ENCODE measurements around the gene ILKAP.
"Not testable (repeated sequence)": the region's sequence is repeated elsewhere in the genome, so short reads cannot be mapped to it uniquely, and the experiment has no call there.

ILKAP gene

DNA sequence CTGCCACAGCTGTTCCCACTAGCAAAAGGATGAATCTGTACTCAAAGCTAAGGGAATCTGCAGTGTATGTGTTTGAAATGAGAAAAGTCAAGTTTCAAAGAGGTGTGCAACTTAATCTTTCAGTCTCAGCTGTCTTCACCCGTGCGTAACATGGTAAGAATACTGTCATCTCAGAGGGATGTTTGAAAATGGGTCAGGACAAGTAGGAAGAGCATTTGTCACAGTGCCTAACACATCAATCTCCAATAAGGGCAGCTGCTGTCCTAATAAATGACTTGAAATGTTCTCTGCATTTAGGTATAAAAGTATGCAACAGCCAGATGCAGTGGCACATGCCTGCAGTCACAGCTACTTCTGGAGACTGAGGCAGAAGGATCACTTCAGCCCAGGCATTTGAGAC is 13.1 kb downstream of the ILKAP start:
- DNase-seq = no peak

DNA sequence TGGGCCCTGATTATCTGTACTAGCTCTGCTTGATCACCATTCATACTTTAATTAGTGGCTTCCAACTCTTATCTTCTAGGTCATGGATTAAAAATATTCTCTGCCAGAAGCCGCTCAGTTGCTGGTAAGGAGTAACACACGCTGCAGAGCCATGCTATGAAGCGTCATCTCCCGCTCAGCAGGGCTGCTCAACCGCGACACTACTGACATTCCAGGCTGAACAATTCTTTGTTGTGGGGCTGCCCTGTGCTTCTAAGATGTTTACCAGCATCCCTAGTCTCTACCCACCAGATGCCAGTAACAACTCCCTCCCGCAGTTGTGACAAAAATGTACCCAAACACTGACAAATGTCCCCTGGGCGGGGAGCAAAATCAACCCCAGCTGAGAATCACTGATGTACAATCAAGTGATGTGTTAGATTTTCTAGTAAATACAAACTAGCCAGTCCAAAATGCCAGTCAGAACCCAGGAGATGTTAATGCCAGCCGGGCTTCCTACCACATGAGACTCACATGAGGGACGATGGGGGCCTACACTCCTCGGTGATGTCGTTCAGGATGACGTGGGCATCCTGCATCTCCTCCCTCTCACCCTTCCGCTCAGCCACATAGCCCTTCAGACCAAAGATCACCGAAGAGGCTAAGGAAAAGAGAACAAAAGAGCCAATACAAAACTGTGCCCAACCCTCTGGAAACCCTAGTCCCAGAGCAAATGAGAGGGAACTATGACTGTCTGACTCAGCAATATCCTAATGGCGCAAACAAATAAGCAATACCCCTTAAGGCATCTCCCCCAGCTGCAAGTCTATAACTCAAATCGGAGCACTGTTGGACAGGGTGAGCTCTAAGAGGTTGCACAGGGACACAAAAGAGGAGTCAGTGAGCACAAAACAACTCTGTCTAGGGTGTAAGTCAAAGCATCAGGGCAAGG is 15.6 kb downstream of the ILKAP start:
- no peak for DNase-seq

DNA sequence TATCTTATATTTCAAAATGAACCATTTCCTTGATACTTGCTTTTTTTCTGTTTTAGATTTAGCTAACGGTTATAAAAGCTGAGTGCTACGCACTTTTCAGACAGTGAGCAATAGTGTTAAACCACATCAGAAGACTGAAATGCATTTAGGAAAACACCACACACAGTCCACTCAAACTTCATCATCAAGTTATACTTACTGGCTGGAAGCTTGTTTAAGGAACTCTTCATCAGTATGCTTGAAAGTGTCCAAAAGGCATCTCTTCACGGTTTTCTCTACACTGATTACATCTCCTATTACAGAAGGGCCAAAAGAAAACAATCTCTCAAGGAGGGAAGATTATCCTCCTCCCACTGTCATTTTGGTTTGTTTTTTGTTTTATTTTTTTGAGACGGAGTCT is 19.7 kb downstream of the ILKAP start:
- no peak for DNase-seq

DNA sequence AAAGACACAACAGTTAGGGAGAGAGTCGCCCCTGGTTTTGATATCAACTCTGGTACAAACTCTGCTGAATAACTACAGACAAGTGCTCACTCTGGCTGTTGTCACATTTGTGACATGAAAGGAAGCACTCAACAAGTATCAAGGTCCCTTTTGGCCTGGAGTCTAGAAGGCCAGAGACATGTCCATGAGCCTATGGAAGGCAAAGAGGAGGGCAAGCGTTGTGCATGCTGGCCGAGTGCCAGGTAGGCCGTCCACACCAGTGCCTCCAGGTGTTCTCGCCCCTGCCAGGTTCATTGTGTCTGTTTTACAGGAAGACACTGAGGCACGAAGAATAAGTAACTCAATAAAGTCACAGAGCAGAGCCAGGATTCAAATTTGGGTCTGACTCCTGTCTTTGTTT is 21.1 kb downstream of the ILKAP start:
- DNase-seq = no peak

DNA sequence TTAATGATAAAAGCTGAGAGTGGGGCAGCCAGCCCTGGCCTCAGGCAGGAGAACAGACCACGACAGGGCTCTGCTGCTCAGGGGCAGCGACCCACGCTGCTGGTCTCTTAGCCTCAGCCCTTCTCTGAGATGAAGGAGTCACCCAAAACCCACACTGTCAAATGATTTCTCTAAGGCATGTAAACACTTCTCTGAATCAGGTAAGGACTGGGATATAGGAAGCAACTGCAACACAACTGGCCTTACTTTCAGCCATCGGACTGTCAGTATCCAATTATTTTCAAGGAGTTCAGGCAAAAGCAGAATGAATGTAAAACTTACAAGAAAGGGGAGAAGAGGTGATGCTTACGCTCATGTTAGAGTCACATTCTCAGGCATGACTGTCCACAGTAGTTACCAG is 22.9 kb downstream of the ILKAP start:
- no peak for DNase-seq

DNA sequence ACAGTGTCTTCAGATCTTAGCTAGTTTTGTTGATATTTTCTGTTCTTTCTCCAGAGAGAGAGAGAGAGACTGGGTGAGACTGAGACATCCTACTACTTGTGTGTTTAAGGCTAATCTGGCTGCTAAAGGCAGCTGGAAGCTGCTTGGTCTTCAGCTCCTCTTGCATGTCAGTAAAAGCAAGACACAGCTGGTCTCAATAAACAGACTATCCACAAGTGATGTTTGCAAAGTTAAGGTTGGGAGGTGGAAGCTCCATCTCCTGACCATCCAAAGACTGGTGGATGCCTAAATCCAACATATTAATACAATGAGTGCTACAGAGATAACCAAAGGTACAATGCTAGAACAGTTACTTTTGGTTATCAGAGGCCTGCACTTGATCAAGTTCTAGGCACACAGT is 26.9 kb downstream of the ILKAP start:
- no peak for DNase-seq

DNA sequence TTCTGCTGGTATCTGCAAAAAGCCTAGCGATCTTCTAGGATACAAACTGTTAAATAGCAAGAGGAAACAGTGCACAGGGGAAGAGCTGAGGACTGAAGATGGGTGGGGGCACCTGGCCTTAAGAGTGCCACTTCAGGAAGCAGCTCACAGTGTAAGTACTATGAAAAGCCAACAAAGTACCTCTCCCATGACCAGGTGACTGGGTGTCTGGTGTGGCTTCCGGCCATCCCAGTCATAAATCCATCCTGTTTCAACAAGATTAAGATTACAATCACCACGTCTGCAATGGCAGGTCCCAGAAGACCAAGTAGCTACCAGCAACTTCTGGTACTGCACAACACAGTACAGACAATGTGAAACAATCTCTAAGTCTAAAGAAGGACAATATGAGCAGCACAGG is 28.8 kb downstream of the ILKAP start:
- peak; percentile 59 to 64 for DNase-seq

DNA sequence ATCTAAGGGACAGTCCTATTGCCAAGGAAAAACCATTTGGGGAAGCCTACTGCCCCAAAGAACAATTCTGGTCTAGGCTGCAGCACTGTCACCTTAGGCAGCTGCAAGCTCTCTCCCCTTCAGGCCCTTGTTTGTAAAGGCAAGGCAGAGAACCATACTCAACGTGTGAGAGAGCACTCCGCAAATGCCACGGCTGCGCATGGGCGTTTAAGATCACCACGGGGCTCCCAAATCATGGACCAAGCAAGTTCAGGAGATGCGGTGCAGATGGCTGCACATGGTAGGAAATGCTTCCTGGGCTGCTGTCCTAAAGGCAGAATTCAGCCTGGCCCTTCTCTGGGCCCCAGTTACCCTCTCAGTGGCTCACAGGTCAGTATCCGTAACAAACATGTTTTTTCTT is 29.2 kb downstream of the ILKAP start:
- no peak for DNase-seq

DNA sequence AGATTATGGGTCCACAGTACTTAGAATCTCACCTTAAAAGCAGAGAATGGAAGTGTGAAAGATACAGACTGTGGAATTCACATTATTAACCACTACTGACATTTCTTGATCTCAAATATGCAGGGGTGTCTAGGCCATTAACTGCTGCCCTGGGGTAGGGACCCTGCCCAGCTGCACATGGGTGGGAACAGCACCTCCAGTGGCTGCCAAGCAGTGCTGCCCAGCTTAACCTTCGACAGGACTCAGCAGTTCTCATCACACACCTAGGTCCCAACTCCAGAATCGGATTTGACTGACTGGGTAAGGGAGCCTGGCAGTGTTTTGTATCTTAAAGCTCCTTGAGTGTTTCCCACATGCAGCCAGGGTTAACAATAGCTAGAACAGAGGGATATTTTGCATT is 29.8 kb downstream of the ILKAP start:
- no peak for DNase-seq

DNA sequence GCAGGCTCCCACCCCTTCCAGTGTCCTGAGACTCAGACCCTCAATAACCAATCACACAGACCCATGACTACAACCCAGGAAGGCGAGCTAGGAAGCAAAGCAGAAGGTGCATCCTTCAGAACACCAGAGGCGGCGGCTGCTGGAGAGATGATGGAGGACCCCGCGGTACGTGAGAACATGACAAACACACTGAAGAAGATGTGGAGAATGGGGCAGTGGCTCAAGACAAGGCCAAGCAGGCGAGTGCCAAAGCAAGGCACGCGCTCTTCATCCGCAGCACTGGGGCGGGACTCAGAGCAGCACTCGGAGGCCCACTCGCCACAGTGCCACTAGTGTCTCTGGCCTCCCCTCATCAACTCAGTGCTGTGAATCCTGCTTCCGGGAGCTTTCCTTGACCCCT is 31.1 kb downstream of the ILKAP start:
- DNase-seq = no peak

DNA sequence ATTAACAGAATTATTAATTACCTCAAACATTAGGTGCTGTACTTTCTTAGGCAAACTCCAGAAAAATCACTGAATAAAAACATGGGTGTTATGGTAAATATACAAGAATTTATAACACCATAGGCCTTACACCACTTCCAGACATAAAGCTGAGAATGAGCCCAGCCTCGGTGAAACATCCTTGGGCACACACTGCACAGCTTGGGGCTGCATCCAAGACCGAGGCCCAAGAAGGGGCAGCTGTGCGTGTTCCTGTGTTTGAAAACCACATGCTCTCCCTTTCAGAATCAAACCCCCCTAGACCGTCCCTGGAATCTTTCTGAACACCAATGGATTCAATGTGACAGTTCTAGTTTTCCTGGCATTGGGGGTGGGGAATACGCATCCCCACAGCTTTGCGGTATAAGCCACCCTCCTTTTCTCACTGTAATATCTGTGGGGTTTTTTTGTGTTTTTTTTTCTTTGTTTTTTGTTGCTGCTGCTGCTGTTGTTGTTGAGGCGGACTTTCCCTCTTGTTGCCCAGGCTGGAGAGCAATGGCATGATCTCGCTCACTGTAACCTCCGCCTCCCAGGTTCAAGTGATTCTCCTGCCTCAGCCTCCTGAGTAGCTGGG is 31.8 kb downstream of the ILKAP start:
- DNase-seq = no peak

DNA sequence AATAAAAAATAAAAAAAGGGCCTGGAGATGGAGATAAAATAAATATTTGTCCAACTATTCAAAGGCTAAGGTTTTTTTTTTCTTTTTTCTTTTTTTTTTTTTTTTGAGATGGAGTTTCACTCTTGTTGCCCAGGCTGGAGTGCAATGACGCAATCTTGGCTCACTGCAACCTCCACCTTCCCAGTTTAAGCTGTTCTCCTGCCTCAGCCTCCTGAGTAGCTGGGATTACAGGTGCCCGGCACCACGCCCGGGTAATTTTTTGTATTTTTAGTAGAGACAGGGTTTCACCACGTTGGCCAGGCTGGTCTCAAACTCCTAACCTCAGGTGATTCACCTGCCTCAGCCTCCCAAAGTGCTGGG is 32.4 kb downstream of the ILKAP start:
- DNase-seq = not testable (repeated sequence)

DNA sequence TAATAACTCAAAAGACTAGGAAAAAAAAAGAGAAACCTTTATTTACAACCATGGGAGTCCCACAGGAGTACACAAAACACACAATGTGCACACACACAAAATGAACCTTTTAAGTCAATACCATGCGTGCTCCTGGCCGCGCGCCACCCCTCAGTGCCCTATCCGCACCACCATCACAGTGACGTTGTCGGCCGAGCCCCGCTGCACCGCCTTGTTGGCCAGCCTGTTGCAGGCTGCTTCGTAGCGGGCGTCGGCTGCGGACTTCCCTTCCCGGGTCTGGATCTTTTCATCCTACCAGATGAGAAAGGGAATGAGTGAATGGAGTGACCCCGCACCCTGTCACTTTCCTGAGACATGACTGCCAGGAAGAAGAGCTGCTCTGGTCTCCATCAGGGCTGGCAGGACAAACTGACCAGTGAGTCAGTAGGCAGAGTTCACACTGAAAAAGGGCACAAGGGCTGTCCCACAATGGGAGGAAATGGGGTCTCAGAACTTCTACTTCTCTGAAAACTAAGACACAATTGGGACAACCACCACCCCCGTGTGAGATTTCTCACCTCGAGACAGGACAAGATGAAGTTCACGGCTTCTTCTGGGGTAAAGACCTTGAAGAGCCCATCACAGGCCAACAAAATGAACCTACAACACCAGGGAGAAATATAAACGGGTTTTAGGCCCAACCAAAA is 33.0 kb downstream of the ILKAP start:
- DNase-seq = no peak

DNA sequence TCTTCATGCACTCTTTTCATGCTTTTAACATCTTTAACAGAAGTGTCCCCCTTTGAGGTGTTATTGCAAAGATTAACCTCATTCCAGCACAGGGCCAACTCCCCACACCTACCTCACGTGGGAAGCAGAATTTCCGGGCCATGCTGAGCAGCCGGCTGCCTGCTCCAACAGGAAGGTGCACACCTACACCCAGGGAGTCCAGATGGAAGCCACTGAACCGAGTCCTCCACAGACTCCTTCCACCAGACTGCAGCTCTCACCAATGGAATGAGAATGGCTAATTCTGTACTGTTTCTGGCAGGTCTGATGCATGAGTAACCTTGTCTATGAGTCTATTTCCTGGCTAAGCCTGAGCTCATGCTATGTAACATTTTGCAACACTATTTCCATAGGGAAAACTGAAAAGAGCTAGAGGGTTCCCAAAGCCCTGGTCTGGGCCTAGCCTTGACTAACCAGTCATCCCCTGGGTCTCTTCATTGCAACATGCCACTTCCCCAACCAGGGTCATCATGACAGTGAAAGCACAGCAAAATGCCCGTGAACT is 33.7 kb downstream of the ILKAP start:
- DNase-seq = no peak

DNA sequence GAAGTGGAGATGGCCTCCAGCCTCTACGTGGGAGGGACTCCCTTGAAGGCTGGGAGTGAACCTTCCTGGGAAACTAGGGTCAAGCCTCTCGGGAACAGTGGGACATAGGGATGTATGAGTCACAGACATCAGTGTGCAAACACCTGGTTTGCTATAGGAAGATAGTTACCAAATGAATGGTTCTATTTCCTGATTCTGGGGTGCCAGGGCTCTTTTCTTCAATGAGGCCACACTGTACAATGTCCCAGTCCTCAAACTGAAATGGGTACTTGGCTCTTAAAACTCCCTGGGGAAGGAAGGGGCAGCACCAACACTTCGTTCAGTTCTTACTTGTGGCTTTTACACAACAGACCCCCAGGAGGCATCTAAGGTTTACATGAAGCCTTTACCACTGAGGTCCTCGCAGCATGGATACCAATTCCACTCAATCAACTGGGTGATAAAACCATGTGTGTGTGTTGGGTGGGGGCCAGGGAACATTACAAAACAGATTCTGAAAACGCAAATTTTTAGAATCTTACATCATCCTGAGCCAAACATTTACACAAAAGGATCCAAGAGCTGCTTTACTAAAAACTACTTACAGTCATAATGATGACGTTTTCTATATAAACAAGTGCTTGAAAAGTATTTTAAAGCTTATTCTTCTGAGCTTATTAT is 34.3 kb downstream of the ILKAP start:
- DNase-seq = no peak

DNA sequence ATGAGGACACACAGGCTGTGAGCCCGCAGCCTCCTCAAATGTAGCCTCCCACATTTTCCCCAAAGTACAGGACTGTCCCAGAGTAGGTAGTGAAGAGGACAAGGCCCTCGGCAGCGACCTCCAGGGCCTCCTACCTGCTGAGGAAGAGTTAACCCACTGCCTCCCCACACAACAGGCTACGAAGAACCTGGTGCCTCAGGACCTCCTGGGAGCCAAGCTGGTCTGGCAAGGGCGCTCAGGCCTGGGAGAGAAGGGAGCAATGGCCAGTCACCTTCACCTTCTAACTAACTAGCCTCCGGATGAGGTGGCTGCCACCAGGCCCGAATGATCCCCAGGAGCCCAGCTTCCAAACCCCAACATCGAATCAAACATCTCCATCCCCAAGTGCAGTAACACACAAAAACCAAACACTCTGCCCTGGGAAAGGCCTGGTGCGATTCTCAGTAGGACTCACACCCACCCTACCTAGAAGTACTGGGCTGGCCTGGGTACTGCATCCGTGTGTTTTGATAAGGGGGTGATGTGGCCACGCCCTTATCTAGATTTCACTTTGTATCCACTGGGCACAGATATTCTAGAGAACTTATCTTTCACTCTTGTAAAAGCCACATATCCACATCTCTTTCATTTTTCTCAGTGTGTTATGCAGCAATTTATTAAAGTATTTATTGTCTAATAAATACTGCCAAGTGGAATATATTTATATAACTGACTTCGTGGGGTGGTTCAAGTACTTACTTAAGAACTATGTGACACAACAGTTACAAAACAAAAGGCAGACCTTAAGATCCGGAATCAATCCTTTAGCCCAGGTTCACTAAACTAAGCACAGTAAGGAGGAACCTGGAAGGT is 35.1 kb downstream of the ILKAP start:
- DNase-seq = no peak

DNA sequence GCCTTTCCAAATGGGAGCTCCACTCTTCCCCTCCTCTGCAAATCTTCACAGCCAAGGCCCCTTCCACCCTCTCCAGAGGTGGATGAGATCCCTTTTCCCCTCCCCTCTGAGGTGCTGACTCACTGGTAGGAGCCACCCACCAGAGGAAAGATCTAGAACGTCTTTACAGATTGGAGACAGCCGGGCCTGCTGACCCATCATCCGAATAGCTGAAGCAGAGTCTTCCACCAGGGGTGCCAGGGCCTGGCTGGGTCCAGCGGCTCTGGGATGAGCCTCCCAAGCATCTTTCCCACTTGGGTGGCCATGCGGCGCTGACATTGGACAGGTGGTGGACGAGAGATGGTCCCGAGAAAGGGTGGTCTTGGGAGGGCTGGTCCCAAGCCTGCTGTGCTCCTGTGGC is 35.7 kb downstream of the ILKAP start:
- no peak for DNase-seq

DNA sequence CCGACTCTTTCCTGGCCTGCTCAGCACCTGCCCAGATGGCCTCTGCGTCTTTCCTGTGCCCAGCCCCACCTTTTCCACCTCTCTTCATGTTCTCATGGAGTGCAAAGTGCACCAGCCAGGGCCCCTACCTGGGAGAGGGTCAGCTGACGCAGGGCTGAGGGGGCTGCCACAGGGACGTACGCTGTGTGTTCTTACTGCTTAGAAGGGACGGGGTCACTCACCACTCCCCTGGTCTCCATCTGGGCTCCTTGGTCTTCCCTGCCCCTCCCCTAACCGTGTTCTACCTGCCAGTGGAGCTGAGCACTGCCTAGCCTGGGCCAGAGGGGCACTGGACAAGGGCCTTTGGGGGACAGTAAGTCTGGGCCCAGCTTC is 36.2 kb downstream of the ILKAP start:
- DNase-seq = no peak

DNA sequence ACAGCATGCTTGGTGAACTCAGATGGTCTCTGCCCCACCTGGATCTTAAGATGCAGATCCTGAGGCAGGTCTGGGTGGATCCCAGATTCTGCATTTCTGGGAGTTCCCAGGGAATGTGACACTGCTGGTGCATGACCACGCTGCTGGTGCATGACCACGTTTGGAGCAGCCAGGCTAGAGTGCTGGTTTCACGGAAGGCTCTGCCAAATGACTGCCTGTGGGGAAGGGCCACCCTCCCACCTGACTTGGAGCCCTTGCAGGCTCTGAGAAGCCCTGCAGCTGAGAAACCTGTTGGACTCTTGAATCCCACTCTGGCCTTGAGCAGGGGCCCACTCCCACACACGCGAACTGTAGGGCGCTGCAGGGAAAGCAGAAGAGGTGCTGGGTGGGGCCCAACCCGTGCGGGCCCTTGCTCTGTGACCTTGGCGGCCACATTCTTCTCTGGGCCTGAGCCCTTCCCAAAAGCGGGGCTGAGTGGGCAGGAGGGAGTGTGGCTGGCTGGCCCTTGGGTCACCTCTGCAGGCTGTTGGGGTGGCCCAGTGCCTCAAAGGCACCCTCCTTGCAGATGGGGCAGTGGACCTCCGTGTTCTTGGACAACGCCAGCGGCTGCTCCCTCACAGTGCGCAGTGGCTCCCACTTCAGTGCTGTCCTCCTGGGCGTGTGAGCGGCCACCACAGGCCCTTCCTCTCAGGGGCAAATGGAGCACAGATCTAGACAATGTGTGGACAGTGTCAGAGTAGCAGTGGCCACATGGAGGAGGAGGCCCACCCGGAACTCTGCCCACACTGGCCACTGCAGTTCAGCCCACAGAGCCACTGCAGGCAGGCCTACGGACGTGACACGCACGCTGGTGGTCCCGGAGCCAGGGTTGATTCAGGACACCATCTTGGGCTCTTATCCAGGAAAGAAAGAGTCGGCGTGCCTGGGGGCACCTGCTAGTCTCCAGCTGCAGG is 36.8 kb downstream of the ILKAP start:
- no peak for DNase-seq

DNA sequence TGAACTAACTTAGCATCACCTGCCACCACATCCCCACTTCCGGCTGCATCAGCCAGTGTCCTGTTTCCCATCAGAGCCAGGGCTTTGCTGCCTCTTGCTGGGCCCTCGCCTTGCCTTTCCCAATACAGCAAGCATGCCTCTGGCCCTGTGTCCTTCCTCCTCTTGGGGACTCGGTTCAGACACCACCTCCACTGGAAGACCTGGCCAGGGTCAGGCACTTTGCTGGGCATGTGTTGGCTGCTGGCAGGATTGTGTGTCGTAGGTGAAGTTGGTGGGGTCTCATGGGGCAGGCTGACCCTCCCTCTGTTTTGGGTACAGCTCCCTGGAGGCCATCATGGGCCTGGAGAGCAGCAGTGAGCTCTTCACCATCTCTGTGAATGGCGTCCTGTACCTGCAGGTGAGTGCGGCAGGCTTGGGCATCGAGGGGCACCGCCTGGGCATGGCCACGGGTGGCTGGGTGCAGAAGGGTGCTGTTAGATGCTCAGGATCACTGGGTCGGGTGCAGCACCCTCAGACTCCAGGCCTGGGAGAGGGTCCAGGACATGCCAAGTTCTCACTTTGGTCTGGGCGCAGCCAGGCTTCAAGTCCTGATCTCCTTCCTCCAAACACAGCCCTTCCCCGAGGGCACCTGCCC is 38.1 kb downstream of the ILKAP start:
- no peak for DNase-seq

DNA sequence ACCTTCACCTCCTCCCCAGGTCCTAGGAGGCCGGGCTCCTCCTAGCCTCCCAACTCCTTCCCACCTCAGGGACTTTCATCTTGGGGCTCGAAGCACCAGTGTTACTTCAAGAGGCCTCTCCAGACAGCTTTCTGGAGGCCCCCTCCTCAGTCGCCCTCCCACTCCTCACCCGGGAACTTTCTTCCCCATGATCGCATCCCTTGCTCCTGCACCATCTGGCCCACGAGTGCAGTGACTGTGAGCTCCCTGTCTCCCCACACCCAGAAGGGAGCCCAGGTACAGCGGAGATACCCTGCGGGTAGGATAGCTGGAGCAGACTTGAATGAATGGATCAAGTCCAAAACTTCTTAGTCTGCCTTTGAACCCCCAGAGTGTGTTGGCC is 38.6 kb downstream of the ILKAP start:
- DNase-seq = no peak
